ENCODE results near the gene ZMYND8. TPM values are rescaled to one million over a fixed set of nuclear protein-coding genes. Genes with fewer than 3 reads are reported as not detected.

The ZMYND8 gene
- total and polyA plus RNA-seq, 11 donors, result 11.3 to 46.4 (median 28.7) TPM

DNA sequence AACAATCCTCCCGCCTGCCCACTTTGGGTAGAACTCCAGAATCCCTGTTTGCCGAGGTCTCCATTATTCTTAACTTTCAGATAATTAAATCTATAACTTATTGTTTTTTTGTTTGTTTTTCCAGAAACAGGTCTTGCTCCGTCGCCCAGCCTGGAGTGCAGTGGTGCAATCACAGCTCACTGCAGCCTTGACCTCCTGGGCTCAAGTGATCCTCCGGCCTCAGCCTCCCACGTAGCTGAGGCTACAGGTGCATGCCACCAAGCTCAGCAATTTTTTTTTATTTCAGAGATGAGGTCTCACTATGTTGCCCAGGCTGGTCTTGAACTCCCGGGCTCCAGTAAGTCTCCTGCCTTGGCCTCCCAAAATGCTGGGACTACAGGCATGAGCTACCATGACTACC, 28.8 kb downstream of the ZMYND8 start:
- intact Hi-C loops (cut with DNase I), result no loop called here
- TF ChIP-seq POLR2A (IDR thresholded peaks at IDR 0.05), result no peak
- peaks cover 0 to 6% (median 0%) of the 10 kb centered on the region in 9 donors for H3K36me3 ChIP-seq
- H3K9me3 ChIP-seq, result no peaks in the 10 kb centered on the region
- peaks cover 0 to 65% (median 33%) of the 10 kb centered on the region in 12 donors for H3K4me1 ChIP-seq
- WGBS, 4 donors, result 93 to 98% (median 97%) methylated on average over 7 of the region's 7 CpGs
- H3K4me3 ChIP-seq, result no peak overlapping the region
- DNase-seq, result no peak
- no peaks in the 10 kb centered on the region for H3K27me3 ChIP-seq
- no peak for ATAC-seq
- peak overlapping the region in 9 of 12 donors; percentile 33 to 88 (median 74) for H3K27ac ChIP-seq

DNA sequence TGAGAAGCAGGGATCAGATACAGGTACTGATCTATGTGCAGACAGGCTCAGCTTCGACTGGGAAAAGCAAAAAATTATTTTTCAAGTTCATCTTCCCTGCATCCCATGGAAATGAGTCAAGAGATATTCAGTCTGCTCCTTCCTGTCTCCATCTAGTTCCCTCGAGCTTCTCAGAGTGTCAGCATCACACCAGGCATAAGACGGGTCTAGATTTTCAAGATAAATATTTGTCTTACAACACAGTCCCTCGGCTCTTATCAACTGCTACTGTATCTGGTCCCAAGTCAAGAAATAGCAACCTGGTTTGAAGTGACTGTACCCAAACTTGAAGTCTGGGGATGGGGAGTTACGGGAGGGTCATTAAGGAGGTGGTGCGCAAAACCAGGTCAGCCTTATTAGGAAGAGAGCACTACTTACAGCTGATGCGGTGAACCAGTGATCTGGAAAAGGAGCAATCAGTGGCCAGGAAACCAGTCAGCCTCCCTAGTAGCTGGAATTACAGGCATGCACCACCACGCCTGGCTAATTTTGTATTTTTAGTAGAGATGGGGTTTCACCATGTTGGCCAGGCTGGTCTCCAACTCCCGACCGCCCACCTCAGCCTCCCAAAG, 29.7 kb downstream of the ZMYND8 start:
- ATAC-seq (no peak), DNase-seq (no peak)
- Histone ChIP-seq H3K4me1 (peaks cover 0 to 73% (median 33%) of the 10 kb centered on the region in 12 donors), H3K36me3 (peaks cover 0 to 3% (median 0%) of the 10 kb centered on the region in 9 donors), H3K4me3 (no peak overlapping the region), H3K27me3 (no peaks in the 10 kb centered on the region), H3K9me3 (no peaks in the 10 kb centered on the region), H3K27ac (peak overlapping the region in 5 of 12 donors; percentile 16 to 88 (median 49))
- TF ChIP-seq, protein P1, sequence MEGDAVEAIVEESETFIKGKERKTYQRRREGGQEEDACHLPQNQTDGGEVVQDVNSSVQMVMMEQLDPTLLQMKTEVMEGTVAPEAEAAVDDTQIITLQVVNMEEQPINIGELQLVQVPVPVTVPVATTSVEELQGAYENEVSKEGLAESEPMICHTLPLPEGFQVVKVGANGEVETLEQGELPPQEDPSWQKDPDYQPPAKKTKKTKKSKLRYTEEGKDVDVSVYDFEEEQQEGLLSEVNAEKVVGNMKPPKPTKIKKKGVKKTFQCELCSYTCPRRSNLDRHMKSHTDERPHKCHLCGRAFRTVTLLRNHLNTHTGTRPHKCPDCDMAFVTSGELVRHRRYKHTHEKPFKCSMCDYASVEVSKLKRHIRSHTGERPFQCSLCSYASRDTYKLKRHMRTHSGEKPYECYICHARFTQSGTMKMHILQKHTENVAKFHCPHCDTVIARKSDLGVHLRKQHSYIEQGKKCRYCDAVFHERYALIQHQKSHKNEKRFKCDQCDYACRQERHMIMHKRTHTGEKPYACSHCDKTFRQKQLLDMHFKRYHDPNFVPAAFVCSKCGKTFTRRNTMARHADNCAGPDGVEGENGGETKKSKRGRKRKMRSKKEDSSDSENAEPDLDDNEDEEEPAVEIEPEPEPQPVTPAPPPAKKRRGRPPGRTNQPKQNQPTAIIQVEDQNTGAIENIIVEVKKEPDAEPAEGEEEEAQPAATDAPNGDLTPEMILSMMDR (IDR thresholded peaks at IDR 0.05), result no peak
- TF ChIP-seq POLR2A (IDR thresholded peaks at IDR 0.05), result no peak
- intact Hi-C loops (cut with DNase I), result no loop called here
- 81 to 83% (median 82%) methylated on average over 10 of the region's 10 CpGs for WGBS, 4 donors

DNA sequence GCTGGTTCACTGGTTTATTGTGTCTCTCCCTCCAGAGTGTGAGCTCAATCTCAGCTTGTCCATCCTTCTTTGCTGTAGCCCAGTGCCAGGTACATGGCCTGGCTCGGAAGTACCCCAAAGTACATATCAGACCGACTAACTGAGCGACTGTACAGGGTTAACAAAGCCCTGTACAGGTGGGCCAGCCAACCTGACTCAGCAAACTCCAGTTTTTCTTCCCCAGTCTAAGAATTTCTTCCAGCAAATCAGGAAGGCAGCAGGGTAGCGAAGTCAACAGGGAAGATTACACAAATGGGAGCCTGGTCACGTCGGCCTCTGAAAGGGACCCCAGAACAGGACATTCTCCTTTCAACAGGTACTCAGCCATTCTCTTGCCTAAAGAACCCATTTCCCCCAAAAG, 31.3 kb downstream of the ZMYND8 start:
- intact Hi-C loops (cut with DNase I), result no loop called here
- DNase-seq, result no peak
- Histone ChIP-seq H3K27ac (peak overlapping the region in 2 of 12 donors; percentile 14 to 20), H3K4me1 (peaks cover 0 to 72% (median 34%) of the 10 kb centered on the region in 12 donors), H3K36me3 (peaks cover 0 to 3% (median 0%) of the 10 kb centered on the region in 9 donors), H3K4me3 (no peak overlapping the region), H3K9me3 (no peaks in the 10 kb centered on the region), H3K27me3 (no peaks in the 10 kb centered on the region)
- WGBS, 4 donors, result 87 to 100% (median 89%) methylated on average over 6 of the region's 6 CpGs
- TF ChIP-seq, protein P1 (IDR thresholded peaks at IDR 0.05), result no peak
- TF ChIP-seq POLR2A (IDR thresholded peaks at IDR 0.05), result no peak
- no peak for ATAC-seq

DNA sequence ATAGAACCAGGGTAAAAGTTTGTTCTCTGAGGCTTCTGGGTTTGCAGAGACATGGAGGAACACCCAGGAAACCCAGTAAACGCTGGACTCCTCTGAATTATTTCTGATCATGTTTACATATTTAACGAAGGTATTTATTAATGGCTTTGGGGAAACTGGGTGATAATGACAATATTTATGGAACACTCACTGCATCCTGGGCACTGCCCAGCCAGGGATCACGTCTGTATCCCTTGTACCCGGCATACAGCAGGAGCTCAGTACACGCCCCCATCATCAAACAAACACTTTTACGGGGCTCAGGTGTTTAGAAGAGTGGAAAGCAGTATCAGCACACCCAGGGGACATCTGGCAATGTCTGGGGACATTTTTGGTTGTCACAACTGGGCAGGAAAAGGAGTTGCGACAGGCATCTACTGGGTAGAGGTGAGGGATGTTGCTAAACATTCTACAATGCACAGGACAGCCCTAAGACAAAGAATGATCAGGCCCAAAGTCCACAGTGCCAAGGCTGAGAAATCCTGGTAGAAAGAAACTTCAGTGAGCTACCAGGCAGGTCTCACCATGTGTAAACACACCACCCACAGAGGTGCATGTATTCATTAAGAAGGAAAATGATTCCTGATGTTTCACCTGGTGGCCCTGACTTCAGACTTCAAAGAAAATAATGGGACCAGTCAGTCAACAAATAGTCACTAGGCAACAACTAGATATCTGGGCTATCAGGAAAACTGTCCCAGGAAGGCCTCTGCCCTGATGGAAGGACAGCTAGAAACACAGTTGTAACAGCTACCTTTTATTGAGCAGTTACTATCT, 35.3 kb downstream of the ZMYND8 start:
- H3K27me3 ChIP-seq, result no peaks in the 10 kb centered on the region
- no peaks in the 10 kb centered on the region for H3K36me3 ChIP-seq
- peak overlapping the region in 11 of 12 donors; percentile 19 to 99 (median 98) for H3K27ac ChIP-seq
- no peaks in the 10 kb centered on the region for H3K9me3 ChIP-seq
- intact Hi-C loops (cut with DNase I), result no loop called here
- DNase-seq, result no peak
- H3K4me3 ChIP-seq, result no peak overlapping the region
- peaks cover 9 to 82% (median 54%) of the 10 kb centered on the region in 12 donors for H3K4me1 ChIP-seq
- TF ChIP-seq POLR2A (IDR thresholded peaks at IDR 0.05), result no peak
- TF ChIP-seq, protein P1 (IDR thresholded peaks at IDR 0.05), result no peak
- WGBS, 4 donors, result 85 to 89% (median 87%) methylated on average over 7 of the region's 7 CpGs
- ATAC-seq, result no peak

Data from heart left ventricle (tissue), 16 donors.